GM12873 (cell line): ENCODE results near the gene ANGPTL2.

ENCODE experiments used
- TF ChIP-seq, protein P1 (sequence below): IDR thresholded peaks from 2 replicates; pipeline ENCODE4 v1.5.1; 2012; ENCODE audit warnings: low read depth, mild to moderate bottlenecking, moderate library complexity, low read length, control low read depth; ENCODE audit not compliant: insufficient read depth; ENCODE audit errors: missing control alignments

The ANGPTL2 gene

DNA sequence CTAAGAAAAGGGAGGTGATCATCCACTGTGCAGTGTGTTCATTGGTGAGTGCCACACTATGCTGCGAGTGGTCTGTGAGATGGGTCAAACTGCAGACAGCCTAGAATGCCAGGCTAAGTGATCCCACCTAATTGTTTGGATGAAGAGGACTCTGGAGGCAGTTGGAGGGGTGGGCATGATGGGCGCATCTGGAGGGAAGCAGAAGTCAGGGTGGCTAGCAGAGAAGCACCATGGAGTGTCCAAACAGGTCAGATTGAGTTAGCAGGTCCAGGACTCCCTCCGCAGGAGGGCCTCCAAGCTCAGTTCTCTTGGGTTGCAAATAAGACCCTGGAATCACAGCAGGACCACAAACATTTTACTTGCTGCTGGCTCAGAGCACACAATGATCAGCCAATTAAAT lies 19.9 kb upstream of the ANGPTL2 start:
- TF ChIP-seq, protein P1, sequence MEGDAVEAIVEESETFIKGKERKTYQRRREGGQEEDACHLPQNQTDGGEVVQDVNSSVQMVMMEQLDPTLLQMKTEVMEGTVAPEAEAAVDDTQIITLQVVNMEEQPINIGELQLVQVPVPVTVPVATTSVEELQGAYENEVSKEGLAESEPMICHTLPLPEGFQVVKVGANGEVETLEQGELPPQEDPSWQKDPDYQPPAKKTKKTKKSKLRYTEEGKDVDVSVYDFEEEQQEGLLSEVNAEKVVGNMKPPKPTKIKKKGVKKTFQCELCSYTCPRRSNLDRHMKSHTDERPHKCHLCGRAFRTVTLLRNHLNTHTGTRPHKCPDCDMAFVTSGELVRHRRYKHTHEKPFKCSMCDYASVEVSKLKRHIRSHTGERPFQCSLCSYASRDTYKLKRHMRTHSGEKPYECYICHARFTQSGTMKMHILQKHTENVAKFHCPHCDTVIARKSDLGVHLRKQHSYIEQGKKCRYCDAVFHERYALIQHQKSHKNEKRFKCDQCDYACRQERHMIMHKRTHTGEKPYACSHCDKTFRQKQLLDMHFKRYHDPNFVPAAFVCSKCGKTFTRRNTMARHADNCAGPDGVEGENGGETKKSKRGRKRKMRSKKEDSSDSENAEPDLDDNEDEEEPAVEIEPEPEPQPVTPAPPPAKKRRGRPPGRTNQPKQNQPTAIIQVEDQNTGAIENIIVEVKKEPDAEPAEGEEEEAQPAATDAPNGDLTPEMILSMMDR = no peak

DNA sequence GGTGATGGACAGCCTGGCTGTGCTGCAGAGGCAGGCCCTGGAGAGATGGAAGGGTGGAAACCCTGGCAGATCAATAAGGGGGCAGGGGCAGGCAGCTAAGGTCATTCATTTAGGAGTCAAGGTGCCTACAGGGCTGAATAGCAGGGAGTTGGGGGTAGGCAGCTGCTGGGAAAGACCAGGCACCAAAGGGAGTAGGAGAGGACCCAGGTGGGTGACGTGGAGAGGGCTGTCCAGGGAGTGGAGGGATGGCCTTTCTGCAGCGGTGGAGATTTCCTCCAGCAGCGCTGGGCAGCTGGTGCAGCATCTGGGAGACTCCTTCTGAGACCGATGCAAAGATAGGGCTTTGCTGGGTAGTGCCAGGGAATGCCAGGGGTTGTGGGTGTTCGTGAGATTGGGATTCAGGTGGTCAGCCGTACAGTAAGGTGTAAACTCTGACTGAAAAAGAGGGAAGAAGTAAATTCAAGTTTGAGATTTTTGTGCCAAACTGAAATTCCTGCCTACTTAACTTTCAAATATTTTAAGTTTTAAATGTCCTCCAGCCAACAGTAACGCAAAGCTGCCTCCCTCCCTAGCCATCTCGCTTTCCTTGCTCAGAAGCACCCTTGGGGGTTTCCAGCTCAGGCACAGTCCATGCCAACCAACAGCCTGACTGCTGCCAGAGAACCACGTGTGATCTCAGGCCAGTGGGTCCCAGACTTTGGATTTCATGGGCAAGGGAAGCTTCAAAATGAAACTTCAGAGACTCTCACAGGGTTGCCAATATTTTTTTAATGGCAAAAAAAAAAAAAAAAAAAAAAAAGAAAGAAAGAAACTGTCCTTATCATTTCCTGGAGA lies 18.6 kb upstream of the ANGPTL2 start:
- TF ChIP-seq, protein P1 = no peak

DNA sequence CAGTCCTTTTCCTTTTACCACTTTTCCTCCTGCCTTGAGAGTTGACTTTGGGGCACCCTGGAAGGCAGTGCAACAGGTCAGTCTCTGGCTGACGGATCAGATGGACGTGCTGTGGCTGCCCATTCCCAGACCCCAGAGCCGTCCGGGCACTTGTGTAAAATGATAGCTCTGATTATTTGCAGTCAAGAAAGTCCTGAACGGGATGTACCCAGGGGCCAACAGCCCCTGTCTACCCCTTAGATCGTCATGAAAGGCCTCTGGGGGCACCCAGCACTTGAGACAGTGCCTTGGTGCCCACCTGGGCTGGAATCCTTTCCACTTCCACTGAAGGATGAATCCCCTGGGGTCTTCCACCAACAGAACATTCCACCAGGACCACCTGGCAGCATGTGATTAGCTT lies 17.7 kb upstream of the ANGPTL2 start:
- TF ChIP-seq, protein P1 = no peak

DNA sequence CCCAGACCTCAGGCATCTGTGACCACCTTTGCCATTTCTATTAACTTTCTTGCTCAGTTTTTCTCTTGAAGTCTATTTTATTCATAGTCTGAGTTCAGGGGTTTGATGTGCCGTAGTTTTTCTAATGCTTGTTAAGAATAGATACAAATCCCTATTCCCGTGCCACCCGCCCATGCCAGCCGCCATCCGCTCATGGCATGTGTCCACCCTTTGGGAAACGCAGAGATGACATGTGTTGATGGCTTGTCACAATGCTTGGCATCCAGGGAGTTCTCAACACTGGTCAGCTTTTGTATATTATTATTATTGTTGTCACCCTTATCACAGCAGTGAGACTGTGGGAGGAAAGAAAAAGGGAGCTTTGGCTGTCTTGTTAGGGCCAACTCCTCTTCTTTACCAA lies 17.3 kb upstream of the ANGPTL2 start:
- TF ChIP-seq, protein P1 = no peak

DNA sequence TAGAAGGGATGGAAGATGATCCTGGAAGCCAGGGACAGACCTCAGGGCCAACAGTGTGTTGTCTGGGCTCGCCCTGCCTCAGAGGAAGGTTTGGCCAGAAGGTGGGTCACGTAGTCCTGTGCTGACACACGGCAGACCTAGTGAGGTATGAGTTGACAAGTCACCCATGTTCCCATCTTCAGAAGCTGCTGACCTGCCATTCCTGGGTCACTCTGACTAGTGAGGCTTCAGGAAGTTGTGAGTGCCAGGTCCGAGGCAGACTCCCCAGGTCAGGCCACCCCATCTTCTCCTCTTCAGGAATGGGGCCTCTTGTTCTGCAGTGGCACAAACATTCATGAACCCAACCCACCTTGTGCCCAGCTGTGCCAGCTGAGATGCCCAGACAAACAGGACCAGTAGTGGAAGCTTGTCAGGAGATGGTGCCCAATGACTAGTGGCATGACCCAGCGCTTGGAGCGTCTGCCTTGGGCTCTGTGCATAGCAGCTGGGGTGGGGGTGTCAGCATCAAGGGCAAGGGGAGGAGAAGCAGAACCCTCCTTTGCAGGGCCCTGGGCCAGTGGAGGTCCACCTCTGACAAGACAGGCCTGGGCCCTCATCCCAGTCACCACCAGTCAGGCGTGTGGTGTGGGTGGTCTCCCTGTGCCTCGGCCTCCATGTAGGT lies 16.8 kb upstream of the ANGPTL2 start:
- TF ChIP-seq, protein P1 = no peak

DNA sequence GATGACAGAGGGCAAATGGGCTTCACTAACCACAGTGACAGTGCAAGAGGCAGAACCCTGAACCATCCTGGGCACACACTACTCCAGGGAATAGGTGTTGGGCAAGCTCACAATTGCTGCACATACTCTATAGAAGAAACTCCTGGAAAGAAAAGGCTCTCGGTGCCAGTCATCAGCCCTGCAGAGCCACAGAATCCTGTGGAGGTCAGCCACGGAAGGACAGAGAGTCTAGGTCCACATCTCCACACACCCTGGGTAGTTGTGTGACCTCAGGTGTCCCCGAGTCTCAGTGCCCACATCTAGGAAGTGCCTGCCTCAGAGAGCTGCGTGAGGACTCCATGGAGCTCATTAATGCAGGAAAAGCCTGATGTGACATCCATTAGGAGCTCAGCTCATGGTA lies 16.0 kb upstream of the ANGPTL2 start:
- TF ChIP-seq, protein P1 = no peak

DNA sequence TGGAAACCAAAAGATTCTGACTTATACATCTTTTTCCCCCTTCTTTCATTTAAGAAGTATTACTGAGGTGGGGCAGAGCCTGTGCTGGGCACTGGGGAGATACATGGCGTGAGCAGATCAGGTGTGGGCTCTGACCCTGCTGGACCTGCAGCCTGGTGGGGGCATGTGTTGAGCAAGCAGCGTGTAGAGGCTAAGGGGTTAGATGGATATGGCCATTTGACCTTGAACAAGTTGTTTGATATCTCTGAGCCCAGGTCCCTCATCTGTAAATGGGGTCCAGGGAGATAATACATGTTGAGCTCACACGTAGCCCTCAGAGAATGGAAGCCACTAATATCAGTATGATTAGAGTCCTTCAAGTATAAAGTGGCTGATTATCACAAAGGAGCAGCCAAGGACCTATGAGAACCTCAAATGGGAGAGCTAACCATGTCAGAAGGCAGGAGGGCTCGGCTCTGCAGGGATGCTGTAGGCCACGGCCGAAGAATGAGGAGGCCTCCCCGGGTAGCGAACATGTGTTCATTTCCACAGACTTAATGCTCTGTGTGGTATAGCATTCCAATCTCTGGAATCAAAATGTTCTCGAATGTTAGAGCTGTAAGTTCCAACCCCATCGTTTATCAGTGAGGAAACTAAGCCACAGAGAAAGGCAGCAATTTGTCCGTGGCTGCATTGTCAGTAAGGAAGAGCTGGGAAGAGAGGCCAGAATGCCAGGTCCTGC lies 15.4 kb upstream of the ANGPTL2 start:
- TF ChIP-seq, protein P1 = no peak
